GM21526 (cell line): ENCODE measurements around the gene NPIPA7.
"Not testable (repeated sequence)": the region's sequence is repeated elsewhere in the genome, so short reads cannot be mapped to it uniquely, and the experiment has no call there.

Experiments
- ATAC-seq: cut with Tn5 transposase; IDR thresholded peaks from one replicate; pipeline ENCODE4 v1.9.1; 2021; ENCODE audit warnings: moderate library complexity; ENCODE audit not compliant: unreplicated experiment, low FRiP score

NPIPA7 gene

DNA sequence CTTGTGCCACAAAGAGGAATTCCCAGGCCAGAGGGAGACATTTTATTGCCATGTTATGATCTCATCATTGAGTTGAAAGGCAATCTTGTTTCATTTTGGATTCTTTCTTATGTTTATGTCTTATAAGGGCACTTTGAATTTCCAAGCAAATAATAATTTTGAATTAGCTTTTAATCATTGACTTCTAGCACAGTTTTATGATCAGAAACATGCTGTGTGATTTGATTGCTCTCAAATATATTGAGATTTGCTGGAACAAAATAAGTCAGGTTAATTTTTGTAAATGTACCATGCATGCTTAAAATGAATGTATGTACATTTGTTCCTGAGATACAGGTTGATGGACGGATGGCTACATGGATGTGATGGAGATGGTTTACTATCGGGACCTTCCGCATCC is at the start of gene NPIPA7:
Gene NPIPA7 (plus strand): TSS at position 301 of the 400 bp plus-strand sequence. CDS start 105 bp downstream, outside the sequence.
- ATAC-seq, result not testable (repeated sequence)

DNA sequence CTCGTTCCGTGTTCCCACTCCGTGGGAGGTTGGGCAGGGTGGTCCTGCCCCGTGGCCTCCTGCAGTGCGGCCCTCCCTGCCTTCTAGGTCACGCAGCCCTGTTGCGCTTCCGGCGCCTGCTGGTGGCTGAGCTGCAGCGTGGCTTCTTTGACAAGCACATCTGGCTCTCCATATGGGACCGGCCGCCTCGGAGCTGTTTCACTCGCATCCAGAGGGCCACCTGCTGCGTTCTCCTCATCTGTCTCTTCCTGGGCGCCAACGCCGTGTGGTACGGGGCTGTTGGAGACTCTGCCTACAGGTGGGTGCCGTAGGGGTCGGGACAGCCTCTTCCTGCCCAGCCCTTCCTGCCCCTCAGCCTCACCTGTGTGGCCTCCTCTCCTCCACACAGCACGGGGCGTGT is 47.5 kb upstream of the NPIPA7 start:
- ATAC-seq, result not testable (repeated sequence)

DNA sequence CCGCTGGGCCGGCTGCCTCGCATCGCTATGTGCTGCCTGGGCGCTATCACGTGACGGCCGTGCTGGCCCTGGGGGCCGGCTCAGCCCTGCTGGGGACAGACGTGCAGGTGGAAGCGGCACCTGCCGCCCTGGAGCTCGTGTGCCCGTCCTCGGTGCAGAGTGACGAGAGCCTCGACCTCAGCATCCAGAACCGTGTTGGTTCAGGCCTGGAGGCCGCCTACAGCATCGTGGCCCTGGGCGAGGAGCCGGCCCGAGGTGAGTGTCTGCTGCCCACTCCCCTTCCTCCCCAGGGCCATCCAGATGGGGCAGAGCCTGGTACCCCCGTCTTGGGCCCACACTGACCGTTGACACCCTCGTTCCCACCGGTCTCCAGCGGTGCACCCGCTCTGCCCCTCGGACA is 21.4 kb upstream of the NPIPA7 start:
- ATAC-seq, result not testable (repeated sequence)

DNA sequence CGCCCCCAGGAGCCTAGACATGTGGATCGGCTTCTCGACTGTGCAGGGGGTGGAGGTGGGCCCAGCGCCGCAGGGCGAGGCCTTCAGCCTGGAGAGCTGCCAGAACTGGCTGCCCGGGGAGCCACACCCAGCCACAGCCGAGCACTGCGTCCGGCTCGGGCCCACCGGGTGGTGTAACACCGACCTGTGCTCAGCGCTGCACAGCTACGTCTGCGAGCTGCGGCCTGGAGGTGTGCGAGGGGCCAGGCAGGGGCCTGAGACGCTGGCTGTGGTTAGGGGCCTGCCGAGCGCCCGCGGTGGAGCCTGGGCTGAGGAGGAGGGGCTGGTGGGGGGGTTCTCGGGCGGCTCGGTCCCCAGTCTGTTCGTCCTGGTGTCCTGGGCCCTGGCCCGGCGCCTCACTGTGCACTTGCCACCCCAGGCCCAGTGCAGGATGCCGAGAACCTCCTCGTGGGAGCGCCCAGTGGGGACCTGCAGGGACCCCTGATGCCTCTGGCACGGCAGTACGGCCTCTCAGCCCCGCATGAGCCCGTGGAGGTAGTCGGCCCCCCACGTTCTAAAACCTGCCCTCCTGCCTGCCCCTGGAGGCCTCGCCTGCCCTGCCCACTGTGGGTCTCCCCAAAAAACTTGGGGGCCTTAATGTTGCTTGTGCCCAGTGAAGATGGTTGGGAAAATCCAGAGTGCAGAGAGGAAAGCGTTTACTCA is 20.2 kb upstream of the NPIPA7 start:
- not testable (repeated sequence) for ATAC-seq

DNA sequence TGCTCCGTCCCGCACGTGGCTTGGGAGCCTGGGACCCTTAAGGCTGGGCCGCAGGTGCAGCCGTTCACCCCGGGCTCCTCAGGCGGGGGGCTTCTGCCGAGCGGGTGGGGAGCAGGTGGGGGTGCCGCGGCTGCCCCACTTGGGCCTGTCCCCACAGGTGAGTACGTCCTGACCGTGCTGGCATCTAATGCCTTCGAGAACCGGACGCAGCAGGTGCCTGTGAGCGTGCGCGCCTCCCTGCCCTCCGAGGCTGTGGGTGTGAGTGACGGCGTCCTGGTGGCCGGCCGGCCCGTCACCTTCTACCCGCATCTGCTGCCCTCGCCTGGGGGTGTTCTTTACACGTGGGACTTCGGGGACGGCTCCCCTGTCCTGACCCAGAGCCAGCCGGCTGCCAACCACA is 15.3 kb upstream of the NPIPA7 start:
- not testable (repeated sequence) for ATAC-seq

DNA sequence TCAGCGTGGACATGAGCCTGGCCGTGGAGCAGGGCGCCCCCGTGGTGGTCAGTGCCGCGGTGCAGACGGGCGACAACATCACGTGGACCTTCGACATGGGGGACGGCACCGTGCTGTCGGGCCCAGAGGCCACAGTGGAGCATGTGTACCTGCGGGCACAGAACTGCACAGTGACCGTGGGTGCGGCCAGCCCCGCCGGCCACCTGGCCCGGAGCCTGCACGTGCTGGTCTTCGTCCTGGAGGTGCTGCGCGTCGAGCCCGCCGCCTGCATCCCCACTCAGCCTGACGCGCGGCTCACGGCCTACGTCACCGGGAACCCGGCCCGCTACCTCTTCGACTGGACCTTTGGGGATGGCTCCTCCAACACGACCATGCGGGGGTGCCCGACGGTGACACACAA is 14.8 kb upstream of the NPIPA7 start:
- not testable (repeated sequence) for ATAC-seq

DNA sequence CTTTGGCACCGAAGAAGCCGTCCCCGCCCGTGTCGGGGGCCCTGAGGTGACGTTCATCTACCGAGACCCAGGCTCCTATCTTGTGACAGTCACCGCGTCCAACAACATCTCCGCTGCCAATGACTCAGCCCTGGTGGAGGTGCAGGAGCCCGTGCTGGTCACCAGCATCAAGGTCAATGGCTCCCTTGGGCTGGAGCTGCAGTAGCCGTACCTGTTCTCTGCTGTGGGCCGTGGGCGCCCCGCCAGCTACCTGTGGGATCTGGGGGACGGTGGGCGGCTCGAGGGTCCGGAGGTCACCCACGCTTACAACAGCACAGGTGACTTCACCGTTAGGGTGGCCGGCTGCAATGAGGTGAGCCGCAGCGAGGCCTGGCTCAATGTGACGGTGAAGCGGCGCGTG is 14.2 kb upstream of the NPIPA7 start:
- ATAC-seq, result not testable (repeated sequence)

DNA sequence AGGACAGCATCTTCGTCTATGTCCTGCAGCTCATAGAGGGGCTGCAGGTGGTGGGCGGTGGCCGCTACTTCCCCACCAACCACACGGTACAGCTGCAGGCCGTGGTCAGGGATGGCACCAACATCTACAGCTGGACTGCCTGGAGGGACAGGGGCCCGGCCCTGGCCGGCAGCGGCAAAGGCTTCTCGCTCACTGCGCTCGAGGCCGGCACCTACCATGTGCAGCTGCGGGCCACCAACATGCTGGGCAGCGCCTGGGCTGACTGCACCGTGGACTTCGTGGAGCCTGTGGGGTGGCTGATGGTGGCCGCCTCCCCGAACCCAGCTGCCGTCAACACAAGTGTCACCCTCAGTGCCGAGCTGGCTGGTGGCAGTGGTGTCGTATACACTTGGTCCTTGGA is 13.6 kb upstream of the NPIPA7 start:
- ATAC-seq, result not testable (repeated sequence)

DNA sequence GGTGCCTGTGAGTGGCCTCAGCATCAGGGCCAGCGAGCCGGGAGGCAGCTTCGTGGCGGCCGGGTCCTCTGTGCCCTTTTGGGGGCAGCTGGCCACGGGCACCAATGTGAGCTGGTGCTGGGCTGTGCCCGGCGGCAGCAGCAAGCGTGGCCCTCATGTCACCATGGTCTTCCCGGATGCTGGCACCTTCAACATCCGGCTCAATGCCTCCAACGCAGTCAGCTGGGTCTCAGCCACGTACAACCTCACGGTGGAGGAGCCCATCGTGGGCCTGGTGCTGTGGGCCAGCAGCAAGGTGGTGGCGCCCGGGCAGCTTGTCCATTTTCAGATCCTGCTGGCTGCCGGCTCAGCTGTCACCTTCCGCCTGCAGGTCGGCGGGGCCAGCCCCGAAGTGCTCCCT is 13.1 kb upstream of the NPIPA7 start:
- not testable (repeated sequence) for ATAC-seq

DNA sequence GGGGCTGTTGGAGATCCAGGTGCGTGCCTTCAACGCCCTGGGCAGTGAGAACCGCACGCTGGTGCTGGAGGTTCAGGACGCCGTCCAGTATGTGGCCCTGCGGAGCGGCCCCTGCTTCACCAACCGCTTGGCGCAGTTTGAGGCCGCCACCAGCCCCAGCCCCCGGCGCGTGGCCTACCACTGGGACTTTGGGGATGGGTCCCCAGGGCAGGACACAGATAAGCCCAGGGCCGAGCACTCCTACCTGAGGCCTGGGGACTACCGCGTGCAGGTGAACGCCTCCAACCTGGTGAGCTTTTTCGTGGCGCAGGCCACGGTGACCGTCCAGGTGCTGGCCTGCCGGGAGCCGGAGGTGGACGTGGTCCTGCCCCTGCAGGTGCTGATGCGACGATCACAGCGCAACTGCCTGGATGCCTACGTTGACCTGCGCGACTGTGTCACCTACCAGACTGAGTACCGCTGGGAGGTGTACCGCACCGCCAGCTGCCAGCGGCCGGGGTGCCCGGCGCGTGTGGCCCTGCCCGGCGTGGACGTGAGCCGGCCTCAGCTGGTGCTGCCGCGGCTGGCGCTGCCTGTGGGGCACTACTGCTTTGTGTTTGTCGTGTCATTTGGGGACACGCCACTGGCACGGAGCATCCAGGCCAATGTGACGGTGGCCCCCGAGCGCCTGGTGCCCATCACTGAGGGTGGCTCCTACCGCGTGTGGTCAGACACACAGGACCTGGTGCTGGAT is 12.2 kb upstream of the NPIPA7 start:
- not testable (repeated sequence) for ATAC-seq

DNA sequence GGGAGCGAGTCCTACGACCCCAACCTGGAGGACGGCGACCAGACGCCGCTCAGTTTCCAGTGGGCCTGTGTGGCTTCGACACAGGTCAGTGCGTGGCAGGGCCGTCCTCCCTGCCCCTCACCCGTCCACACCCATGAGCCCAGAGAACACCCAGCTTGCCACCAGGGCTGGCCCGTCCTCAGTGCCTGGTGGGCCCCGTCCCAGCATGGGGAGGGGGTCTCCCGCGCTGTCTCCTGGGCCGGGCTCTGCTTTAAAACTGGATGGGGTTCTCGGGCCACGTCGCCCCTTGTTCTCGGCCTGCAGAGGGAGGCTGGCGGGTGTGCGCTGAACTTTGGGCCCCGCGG is 11.7 kb upstream of the NPIPA7 start:
- not testable (repeated sequence) for ATAC-seq

DNA sequence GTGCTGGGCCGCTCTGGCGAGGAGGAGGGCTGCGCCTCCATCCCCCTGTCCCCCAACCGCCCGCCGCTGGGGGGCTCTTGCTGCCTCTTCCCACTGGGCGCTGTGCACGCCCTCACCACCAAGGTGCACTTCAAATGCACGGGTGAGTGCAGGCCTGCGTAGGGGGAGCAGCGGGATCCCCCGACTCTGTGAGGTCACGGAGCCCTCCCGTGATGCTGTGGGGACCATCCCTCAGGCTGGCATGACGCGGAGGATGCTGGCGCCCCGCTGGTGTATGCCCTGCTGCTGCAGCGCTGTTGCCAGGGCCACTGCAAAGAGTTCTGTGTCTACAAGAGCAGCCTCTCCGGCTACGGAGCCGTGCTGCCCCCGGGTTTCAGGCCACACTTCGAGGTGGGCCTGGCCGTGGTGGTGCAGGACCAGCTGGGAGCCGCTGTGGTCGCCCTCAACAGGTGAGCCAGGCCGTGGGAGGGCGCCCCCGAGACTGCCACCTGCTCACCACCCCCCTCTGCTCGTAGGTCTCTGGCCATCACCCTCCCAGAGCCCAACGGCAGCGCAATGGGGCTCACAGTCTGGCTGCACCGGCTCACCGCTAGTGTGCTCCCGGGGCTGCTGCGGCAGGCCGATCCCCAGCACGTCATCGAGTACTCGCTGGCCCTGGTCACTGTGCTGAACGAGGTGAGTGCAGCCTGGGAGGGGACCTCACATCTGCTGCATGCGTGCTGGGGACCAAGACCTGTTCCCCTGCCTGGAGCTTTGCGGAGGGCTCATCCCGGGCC is 9.7 kb upstream of the NPIPA7 start:
- not testable (repeated sequence) for ATAC-seq

DNA sequence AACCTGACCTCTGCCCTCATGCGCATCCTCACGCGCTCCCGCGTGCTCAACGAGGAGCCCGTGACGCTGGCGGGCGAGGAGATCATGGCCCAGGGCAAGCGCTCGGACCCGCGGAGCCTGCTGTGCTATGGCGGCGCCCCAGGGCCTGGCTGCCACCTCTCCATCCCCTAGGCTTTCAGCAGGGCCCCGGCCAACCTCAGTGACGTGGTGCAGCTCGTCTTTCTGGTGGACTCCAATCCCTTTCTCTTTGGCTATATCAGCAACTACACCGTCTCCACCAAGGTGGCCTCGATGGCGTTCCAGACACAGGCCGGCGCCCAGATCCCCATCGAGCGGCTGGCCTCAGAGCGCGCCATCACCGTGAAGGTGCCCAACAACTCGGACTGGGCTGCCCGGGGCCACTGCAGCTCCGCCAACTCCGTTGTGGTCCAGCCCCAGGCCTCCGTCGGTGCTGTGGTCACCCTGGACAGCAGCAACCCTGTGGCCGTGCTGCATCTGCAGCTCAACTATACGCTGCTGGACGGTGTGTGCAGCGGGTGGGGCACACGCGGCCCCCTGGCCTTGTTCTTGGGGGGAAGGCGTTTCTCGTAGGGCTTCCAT is 7.7 kb upstream of the NPIPA7 start:
- ATAC-seq, result not testable (repeated sequence)

DNA sequence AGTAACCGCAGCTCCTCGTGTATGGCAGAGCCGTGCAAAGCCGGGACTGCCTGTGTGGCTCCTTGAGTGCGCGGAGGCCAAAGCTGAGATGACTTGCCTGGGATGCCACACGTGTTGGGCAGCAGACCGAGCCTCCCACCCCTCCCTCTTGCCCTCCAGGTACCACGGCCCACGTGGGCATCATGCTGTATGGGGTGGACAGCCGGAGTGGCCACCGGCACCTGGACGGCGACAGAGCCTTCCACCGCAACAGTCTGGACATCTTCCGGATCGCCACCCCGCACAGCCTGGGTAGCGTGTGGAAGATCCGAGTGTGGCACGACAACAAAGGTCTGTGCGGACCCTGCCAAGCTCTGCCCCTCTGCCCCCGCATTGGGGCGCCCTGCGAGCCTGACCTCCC is 4.7 kb upstream of the NPIPA7 start:
- ATAC-seq, result not testable (repeated sequence)

DNA sequence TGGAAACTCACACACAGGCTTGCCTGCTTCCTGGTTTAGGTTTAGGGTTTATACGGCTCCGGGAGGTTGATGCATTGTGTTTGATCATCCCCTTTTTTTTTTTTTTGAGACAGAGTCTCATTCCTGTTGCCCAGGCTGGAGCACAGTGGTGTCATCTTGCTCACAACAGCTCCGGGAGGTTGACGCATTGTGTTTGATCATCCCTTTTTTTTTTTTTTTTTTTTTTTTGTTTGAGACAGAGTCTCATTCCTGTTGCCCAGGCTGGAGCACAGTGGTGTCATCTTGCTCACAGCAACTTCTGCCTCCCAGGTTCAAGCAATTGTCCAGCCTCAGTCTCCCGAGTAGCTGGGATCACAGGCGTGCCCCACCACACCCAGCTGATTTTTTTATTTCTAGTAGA is 20.7 kb downstream of the NPIPA7 start:
- not testable (repeated sequence) for ATAC-seq

DNA sequence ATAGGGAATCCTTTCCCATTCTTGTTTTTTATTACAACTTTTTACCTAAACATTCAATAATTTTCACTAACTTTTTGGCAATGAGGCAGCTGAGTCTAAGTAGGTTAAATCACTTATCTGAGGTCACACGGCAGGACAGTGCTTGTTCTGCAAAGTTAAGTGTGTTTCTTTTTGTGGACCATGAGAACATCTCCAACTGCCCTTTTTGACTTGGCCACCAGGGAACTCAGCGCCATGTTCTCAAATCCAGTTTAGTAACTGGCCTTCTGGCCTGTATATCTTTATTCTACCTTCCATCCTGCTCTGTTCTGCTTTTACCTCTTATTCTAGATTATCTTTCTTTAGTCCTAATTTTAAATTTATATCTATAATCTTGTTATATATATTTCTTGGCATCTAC is 23.4 kb downstream of the NPIPA7 start:
- ATAC-seq, result not testable (repeated sequence)

DNA sequence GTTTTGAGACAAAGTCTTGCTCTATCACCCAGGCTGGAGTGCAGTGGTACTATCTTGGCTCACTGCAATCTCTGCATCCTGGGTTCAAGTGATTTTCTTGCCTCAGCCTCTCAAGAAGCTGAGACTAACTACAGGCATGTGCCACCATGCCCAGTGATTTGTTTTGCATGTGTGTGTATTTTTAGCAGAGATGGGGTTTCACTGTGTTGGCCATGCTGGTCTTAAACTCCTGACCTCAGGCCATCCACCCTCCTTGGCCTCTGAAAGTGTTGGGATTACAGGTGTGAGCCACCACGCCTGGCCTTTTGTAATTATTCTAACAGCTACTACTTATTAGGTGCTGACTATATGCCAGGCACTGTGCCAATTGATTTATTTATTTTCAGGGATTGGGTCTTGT is 25.3 kb downstream of the NPIPA7 start:
- ATAC-seq, result not testable (repeated sequence)

DNA sequence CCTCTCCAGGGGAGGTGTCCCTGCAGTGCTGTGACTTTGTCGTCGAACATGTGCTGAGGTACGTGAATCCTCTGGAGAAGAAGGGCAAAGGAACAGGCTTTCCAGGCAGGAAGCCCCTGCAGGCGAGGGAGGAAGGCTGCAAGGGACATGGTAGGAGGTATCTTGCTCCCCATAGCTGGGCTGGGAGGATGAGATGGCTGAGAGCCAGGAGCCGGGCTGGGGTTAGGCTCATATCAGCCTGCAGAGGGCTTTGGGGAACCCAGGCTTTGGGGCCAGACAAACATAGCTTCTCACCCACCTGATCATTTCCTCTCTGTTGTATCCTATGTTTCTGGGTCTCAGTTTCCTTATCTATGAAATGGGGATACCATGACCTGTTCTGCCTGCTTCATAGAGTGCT is 26.5 kb downstream of the NPIPA7 start:
- ATAC-seq, result not testable (repeated sequence)

DNA sequence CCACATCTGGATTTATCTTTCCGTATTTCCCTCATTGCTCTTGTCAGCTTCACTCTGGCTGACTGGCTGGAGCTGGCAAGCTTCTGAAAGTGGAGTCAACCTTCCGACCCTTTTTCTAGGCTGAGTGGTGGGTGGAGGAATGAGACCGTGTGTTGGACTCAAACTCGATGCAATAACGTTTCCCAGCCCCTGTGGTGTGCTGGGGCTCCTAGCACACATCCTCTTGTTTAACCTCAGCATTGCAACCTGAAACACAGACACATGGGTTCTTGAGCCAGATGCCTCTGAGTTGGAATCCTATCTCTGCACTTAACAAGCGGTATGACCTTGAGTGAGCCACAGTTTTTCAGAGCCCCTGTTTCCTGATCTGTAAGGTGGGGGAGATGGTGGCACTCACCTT is 29.5 kb downstream of the NPIPA7 start:
- not testable (repeated sequence) for ATAC-seq

DNA sequence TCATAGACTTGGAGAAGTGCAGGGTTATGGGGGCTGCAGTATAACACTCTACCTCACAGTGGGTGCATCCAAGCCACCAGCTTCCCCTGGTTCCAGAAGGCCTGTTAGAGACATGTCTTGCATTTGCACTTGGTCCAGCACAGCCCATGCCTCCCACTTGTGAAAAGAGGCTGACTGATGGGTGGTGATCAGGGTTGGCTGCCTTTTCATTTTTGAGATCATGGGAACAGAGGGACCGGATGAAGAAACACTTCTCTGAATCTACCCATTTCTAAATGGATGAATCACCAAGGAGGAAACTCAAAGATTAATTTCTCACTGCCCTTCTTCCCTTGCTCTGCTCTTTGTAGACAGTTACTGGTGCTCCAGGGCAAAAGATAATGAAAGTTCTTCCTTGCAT is 34.8 kb downstream of the NPIPA7 start:
- not testable (repeated sequence) for ATAC-seq

DNA sequence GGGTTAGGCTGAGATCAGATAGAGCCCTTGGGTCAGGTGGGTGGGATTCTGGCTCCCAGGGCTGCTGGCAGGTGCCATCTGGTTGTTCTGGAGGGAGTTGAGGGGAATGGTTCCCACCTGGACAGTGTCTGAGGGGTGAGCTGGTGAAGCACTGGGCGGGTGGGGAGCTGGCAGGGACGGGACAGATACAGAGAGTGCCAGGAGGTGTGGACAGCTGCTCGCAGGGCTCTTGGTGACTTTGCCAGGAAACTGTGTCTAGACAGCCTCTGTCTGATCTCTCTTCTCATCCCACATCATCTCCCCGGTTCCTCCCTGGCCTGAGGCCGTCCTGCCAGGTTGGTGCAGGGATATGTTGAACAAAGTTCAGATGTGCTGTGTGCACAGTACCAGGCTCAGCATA is 38.1 kb downstream of the NPIPA7 start:
- not testable (repeated sequence) for ATAC-seq
